ENCODE measurements around the gene RAPGEF4. TPM values are rescaled to one million over a fixed set of nuclear protein-coding genes. Genes with fewer than 3 reads are reported as not detected.

RAPGEF4 gene
- total and polyA plus RNA-seq, 2 of the 4 experiments (the other 2 are of a cell fraction) = 1.7 to 3.2 TPM

DNA sequence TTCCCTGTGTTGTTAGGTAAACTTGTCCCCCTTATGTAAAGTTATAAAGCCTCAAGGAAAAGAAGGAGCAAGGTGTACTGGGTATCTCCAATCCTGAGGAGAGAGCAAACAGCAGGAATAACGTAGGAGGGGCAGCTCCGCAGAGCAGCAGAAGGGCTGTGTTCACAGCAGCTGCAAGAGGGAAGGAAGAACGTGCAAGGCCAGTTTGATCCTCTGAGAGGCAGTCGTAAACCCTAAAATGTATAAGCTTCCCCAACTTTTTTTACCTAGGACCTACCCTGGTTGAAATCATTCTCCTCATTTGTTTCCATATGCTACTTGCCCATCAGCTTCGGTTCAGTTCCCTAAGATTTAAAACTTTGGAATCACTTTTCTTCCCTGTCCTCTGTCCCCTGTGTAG, 288.1 kb downstream of the RAPGEF4 start:
- ChIA-PET CTCF (no interaction called here), POLR2A (ENCODE audit: unreplicated experiment) (no interaction called here)
- Histone ChIP-seq H3K9ac (ENCODE audit: low read depth, low read length) (no peak overlapping the region), H3K4me3 (ENCODE audit: insufficient read depth, low read depth, low read length) (no peak overlapping the region), H2AK9ac (replicated peaks; ENCODE audit: low read depth, low read length, poor library complexity) (no peak overlapping the region), H2BK20ac (ENCODE audit: low read depth, low read length) (no peak overlapping the region), H3K4ac (ENCODE audit: low read depth, low read length) (no peak overlapping the region), H3K9me3 (ENCODE audit: control insufficient read depth, insufficient read depth, low read length) (no peaks in the 10 kb centered on the region), H4K91ac (ENCODE audit: insufficient read depth, low read depth, low read length) (no peak overlapping the region), H4K8ac (ENCODE audit: low read depth in 2 of 2, low read length in 2 of 2) (no peak overlapping the region), H3K9me1 (ENCODE audit: insufficient read depth, low read length) (peaks cover 2% of the 10 kb centered on the region), H3K18ac (ENCODE audit: low read depth, low read length) (no peak overlapping the region), H3K79me1 (ENCODE audit: low read depth in 1 of 2, low read length in 2 of 2) (no peaks in the 10 kb centered on the region; a peak in 1 of 4 replicates), H3K27me3 (ENCODE audit: control insufficient read depth, insufficient read depth, low read length) (no peaks in the 10 kb centered on the region), H3K4me2 (ENCODE audit: low read depth, low read length) (no peak overlapping the region), H4K20me1 (ENCODE audit: insufficient read depth, low read length) (no peaks in the 10 kb centered on the region), H2AK5ac (ENCODE audit: low read depth, low read length) (no peak overlapping the region), H2AFZ (replicated peaks; ENCODE audit: low read length, poor library complexity) (no peak overlapping the region), H2BK120ac (ENCODE audit: low read depth, low read length) (no peak overlapping the region), H3K23ac (ENCODE audit: low read depth, low read length) (no peak overlapping the region), H3K27ac (ENCODE audit: insufficient read depth, low read length) (no peak overlapping the region), H3K56ac (ENCODE audit: extremely low read depth, insufficient read depth, low read length) (no peak overlapping the region), H3K4me1 (ENCODE audit: control insufficient read depth, insufficient read depth, low read length) (peaks cover 7% of the 10 kb centered on the region), H3K14ac (replicated peaks; ENCODE audit: low read depth, low read length) (no peak overlapping the region), H3K36me3 (ENCODE audit: control insufficient read depth, insufficient read depth, low read length) (no peaks in the 10 kb centered on the region; the same call in 1 of the 2 replicates), H2BK15ac (ENCODE audit: low read depth, low read length) (no peak overlapping the region), H4K5ac (ENCODE audit: low read depth, low read length) (no peak overlapping the region), H2BK5ac (ENCODE audit: low read depth, low read length, poor library complexity, severe bottlenecking) (no peak overlapping the region)
- ATAC-seq (ENCODE audit: low read depth) (no peak), DNase-seq (no peak)
- no TSS peak for BruUV-seq (replicated peaks)
- intact Hi-C loops (cut with micrococcal nuclease) = loop anchor here (2.0 to 5.0 kb wide), 2 partner anchors 51 to 91 kb away; no protein-coding TSS in a partner anchor
- WGBS, 2 experiments (ENCODE audit: extremely low coverage in 2 of 2, insufficient read length in 1 of 2) = no CpG with 5 or more reads among the region's 5 CpGs
- in situ Hi-C loops (cut with MboI; ENCODE audit: low sequenced_read_pairs) = loop anchor here (5.0 kb wide), 1 partner anchor 211 kb away; no protein-coding TSS in a partner anchor
- TF ChIP-seq FOS (IDR thresholded peaks at IDR 0.05; ENCODE audit: low read depth, low read length) = no peak
- no peak for TF ChIP-seq SMC3 (IDR thresholded peaks at IDR 0.05; ENCODE audit: low read depth, low read length)
- no peak for TF ChIP-seq MAFK (IDR thresholded peaks at IDR 0.05; ENCODE audit: low read depth, low read length)
- TF ChIP-seq RFX5 (IDR thresholded peaks at IDR 0.05; ENCODE audit: low read depth, low read length) = no peak
- TF ChIP-seq RCOR1 (IDR thresholded peaks at IDR 0.05; ENCODE audit: insufficient replicate concordance, low read length) = no peak
- no peak for TF ChIP-seq USF2 (IDR thresholded peaks at IDR 0.05; ENCODE audit: low read depth, low read length)
- no peak for TF ChIP-seq POLR2A (IDR thresholded peaks at IDR 0.05; ENCODE audit: low read depth, low read length)
- no peak for TF ChIP-seq ELK1 (IDR thresholded peaks at IDR 0.05; ENCODE audit: borderline replicate concordance, low read depth, low read length)
- dilution Hi-C loops (cut with HindIII; ENCODE audit: low sequenced_read_pairs, unreplicated experiment) = no loop called here

Measured in IMR-90 (cell line).